HS-5 (cell line): ENCODE data around the gene PCBD1.
"Not testable (repeated sequence)": the region's sequence is repeated elsewhere in the genome, so short reads cannot be mapped to it uniquely, and the experiment has no call there.

Experiments
- DNase-seq: peaks from one replicate; pipeline ENCODE4 v3.0.0-alpha.2; 2012; ENCODE audit warnings: low read depth

PCBD1 gene

DNA sequence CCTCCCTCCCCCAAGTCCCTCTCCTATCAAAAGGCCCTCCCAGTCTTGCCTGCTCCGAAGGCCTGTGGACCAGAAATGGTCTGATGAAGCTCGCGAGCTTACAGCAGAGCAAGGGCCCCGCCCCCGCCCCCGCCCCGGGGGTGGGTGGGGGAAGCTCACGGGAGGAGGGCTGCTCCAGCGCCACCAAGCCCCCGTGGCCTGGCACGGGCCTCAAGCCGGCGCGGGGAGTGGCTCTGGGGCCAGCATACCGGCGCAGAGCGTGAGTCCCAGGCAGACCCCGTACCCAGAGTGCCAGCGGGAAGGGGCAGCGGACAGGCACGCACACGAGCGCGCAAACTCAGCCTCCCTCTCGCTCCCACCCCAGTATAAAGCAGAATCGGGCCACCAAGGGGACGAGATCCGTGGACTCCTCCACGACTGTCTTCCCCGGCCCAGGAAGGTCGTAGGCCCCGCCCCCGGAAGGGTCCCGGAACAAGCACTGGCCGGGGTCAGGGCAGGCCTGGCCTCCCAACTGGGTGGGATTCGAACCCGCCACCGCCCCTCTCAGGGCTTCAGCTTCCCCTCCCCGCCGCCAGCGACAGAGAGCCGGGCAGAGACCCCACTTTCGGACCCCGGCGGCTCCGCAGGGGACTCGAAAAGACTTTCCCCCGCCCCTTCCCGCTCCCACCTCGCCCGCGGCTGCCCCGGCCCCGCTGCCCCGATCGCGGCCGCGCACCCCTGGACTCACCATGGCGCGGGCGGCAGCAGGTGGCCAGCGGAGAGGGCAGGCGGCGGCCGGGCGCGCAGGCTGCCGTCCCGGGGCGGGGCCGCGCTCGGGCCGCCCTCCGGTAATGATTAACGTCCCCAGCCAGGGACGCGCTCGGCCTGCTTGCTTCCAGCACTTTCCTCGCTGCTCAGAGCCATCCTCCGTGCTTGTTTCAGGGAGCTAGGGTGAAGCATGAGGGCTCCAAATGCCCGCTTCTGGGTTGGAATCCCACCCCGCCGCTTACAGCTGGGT, at the start of gene PCBD1:
Gene PCBD1, minus strand, starts transcription at position 762 of the 997 bp plus-strand sequence. Its CDS starts 32 bp downstream, at position 730.
- no peak for DNase-seq

DNA sequence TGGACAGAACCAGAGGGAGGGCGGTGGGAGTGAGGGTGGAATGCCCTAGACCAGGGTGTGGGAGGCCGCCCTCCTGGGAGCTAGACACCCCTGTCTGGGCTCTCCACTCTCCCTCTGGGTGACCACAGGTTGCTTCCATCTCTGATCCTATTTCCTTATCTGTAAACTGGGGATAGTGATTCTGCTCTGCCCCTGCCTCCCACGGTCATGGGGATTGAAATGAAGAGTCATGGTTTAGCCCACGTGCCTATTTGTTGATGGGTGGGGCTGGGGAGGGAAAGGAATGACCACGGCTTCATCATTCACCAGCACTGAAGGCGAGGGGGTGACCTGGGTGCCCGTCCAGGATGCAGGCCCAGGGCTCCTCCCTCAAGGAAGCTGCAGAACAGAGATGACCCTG, 49.3 kb upstream of the PCBD1 start:
- DNase-seq, result no peak

DNA sequence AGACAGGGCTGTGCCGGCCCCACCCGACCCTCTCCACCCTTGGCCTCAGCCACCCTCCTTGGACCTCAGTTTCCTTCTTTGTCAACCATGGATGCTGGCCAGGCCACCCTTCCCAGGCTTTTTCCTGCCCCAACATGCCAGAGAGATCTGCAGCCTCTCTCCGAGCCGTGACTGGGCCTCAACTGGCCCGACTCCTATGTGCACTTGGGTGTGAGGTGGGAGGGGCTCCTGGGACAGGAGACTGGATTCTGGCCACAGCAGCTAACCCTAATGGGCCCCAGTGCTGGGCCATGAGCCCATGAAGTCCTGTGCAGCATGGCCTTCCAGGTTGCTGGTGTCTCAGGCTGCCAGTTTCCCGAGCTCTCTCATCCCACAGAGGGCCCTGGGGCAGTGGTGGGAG, 47.7 kb upstream of the PCBD1 start:
- no peak for DNase-seq

DNA sequence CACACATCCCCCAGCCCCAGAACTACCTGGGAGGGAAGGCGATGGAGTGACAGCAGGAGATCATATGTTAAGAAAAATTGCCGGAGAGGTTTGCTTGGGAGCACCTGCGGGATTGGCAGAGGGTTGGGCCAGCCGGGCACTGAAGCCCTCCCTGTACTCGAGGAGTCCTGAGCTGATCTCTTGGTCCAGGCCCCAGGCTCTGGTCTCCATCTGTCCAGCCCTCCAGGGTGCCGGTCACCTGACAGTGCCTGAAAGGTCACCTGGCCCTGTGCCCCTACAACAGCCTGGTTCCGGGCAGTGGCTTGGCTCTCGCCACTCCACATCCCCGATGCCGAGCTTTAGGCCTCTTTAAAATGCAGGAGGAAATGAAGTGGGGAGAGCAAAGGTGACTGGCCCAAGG, 47.3 kb upstream of the PCBD1 start:
- no peak for DNase-seq

DNA sequence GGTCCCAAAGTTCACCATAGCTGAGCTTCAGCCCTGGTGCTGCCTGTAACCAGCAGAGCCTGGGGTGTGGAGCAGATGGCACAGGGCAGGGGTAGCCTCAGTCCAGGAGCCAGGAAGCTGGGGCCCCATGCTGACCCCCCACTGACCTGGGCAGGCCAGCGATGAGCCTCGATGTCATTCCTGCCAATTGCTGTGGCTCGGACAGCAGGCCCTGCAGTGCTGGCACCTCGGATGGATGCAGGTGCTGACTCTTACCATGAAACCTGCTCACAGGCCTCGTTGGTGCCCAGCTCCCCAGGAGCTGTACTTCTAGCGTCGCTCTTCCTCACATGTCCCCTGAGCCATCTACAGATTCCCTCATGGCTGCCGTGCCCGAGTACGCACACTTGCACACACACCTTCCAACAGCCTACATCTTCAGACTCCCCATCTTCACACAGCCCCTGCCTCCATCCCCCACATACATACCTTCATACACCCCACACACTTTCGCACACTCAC, 46.8 kb upstream of the PCBD1 start:
- no peak for DNase-seq

DNA sequence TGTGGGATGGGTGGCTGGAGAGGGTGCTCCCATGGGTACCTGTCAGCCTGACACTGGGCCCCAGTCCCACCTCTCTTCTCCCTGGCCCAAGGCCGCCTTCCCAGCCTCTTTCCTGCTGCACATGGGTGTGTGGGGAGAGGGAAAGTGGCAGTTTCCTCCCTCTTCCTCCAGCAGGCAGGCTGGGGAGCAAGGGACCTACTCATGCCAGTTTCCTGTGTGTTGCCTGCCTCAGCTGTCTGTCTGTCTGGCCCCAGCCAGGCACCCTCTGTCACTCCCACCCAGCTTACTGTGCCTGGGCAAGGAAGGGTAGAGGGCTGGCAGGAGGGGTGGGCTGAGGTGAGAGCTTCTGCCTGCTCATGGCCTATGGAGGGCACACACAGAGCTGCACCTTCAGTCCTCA, 46.3 kb upstream of the PCBD1 start:
- DNase-seq, result no peak

DNA sequence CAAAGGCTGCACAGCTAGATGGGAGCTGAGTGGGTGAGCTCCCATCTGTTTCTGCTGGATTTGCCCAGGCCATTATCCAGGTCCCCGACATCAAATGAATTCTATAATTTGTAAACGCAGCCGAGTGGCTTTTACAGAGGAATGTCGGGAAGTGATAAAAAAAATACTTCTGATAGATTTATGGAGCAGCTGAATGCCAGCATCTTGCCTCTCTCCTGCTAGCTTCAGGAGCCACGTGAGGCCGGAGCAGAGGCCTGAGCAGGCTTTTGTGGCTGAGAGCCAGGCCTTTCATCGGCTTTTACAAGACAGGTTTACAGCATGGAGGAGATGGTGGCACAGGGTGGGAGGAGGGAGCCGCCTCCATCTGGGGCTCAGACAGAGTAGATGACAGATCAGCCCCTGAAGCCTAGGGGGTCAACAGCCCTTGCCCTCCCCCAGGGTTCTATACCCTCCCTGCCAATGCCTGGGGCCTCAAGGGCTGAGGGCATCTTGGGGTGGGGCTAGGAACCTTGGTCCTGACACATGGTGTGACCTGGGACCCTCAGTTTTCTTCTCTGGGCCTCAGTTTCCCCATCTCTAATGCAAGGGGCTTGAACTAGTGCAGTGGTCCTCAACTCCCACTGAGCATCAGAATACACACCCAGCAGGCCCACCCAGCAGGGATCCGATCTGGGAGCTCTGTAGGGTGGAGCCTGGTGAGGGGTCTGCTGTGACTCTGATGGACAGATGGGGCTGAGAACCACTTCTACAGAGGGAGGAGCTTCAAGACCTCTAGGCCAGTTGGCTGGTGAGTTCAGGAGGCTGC, 44.2 kb upstream of the PCBD1 start:
- no peak for DNase-seq

DNA sequence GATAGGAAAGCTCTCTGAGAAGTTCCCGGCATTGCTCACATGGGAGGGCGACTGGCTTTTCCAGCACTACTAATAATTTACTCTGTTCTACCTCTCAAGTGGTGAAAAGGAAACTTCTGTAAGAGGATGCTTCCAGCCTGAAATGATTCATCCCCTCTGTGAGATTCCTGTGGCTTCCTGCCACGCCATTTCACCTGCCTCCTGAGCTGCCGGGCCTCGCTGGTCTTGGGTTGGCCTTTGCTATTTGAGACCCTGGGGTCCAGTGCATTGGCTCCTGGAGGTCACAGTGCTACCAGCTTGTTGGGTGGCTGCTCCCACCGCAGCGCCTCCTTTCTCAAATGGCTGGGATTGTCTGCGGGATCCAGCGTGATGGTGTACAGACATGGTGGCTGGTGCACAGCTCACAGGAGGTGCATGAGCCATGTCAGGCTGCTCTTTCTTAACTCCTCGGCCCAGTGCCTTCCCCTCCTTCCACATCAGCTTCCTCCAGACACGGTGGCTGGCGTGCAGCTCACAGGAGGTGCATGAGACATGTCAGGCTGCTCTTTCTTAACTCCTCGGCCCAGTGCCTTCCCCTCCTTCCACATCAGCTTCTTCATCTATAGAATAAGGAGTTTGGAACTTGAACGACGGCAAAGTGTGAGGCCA, 42.9 kb upstream of the PCBD1 start:
- peak; percentile 26 for DNase-seq

DNA sequence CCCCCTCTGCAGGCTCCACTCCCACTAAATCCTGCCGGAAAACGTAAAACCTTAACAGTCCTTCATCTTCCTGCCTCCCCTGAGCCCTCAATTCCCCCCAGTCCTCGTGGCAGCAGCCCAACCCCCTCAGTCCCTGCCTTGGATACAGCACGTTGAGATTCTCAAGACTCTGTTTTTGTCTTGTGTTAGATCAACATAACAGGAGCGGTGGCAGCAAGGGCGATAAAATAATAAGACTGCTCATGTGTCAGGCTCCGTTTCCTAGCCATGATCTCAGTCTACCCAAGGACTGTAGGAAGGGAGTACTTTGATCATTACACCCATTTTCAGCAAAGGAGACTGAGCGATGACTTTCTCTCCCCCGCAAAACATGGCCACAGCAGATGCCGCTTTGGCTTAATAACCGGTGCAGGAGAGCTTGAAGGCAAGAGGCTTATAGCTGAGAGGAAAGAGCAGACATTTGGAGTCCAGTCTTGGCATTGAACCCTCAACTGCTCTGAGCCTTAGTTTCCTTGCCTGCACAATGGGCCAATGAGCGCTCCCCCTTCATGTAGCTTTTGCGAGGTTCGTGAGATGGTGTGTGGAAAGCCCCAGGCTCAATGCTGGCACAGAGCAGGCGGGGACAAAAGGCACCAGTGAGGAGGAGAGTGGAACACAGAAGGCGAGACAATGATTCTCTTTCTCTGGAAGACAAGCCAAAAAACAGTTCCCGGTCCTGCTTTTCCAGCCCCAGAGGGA, 42.1 kb upstream of the PCBD1 start:
- DNase-seq, result no peak

DNA sequence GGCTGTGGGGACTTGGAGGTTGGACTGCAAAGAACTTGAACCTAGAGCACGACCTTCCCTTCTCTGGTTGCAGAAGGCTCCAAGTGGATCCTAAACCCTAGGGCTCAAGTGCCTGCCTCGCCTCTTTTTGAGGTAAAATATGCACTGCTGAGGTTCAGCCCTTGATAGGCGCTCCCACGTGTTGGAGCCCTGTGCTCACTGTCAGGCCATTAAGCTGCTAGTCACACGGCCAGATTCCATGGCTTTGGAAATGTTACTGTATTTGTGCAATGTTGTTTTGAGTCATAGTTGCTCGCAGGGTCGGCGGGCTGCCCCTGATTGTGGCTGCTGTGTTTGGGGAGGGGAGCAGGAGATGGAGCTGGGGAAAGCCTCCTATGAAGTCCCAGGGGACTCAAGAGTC, 39.8 kb upstream of the PCBD1 start:
- DNase-seq, result no peak

DNA sequence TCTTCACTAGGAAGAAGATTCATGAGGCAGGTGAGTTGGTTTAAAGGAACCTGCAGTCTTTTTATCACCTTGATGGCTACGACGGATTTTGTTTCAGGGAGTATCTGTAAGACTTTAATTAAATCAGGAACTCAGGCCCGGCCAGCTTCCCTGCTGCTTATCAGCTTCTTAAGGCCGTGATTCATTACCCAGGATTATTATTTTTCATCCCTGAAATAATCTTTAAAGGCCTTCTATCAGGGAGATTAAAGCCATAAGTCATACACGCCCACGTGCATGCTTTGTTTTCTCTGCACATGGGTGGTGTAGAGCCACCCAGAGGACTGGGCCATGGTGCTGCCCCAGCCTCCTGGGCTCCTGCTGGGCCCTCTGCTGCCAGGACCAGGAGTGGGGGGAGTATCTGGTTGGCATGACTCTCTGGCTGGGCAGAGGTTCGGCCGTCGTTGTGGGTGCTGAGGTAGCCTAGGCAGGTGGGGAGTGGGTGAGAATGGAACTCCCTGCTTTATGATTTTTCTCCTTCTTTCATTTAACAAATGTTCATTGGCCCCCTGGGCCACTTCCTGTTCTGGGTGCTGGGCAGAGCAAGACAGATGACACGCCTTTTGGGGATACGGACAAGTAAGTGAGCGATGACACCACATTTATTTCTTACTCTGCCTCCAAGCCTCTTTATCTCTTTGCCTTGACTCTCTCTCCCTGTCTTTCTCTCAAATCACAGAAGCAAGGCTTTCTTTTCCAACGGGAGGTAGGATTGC, 39.0 kb upstream of the PCBD1 start:
- no peak for DNase-seq

DNA sequence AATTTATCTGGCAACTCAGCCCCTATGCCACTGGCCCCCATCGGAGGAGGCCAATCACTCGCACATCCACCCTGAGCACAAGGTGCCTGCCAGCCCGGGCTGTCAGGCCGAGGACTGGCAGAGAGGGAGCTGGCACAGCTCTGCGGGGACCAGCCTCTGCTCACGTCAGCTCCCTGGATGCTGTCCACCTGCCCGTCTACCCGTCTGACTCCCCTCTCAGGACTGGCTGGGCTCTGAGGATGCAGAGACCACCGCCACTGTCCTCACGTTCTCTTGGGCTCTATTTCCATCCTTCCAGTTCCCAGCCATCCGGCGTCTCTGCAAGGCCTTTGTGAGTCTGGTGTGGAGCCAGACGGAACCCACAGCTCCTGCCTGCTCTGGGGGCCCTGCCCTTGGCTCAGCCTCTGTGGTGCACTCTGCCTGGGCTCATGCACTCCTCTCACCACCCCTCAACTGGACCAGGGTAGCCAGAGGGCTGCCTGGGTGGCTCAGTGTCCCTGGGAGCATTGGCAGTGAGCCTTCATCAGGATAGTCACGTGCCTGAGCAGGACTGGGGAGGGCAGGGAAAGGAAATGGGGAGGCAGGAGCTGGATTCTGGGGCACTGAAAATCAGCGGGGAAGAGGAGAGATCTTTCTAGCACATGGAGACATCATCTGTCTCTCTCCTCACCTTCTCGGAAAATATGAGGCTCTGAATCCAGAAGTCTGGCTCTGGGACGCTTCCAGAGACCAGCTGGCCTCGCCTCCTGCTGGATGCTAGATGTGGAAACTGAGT, 38.0 kb upstream of the PCBD1 start:
- DNase-seq, result no peak

DNA sequence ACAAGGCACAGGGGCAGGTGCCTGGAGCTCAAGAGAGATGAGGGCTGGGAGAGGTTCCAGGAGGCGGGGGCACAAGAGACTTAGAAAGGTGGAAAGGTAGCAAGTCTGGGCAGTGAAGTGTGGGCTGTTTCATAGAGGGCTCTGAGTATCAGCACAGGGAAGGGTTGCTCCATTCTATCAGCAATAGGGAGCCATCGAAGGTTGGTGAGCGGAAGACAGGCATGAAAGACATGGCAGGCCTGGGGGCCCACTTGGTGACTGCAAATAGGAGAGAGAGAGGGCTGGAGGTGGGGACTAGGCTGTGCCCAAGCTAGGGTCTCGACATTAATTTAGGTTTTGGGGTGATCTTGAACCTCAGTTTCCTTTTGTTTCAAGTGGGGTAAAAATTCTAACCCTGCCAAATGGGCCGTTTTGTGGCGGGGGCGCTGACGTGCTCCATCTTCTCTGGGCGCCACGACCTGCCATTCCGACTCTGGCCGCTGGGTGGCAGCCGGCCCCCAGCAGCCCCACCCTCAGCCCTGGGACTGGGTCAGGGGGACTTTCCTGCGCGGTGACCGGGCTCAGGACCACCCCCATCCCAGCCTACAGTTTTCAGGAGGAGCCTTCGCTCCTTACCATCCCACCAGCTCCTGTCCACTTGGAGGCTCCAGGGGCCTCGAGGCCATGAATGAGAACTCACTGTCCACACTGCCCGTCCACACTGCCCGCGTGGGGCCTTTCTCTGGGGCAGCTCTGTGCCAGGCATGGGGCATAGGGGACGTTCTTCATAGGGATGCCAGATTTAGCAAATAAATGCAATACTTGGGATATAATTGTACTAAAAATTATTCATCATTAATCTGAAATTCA, 37.2 kb upstream of the PCBD1 start:
- DNase-seq, result no peak

DNA sequence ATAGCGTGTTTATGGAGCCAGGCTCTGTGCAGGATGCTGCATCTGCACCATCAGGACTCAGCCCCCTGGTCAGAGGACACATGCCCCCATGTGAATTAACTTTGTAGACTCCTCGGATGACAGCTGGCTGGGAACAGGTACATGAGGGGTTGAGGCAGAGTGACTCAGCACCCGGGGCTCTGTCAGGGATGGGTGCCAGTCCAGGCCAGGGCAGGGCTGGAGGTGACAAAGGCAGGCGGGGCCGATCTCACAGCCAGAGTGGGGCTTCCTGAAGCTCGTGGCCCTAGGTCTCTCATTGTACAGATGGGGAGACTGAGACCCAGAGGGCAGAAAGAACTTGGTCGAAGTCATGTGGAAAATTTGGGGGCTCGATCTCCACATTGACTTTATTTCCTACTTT, 35.3 kb upstream of the PCBD1 start:
- no peak for DNase-seq

DNA sequence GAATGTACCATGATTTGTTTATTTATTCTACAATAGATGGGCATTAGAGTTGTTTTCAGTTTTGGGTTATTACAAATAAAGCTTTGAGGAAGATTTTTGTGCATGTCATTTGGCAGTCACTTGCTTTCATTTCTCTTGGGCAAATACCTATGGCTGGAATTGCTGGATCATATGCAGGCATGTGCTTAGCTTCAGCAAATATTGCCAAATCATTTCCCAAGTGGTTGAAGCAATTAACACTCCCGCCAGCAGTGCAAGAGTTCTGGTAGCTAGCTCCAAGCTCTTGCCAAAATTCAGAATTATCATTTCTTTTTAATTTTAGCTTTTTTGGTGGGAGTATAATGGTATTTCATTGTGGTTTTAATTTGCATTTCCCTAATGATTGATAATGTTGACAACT, 32.9 kb upstream of the PCBD1 start:
- no peak for DNase-seq

DNA sequence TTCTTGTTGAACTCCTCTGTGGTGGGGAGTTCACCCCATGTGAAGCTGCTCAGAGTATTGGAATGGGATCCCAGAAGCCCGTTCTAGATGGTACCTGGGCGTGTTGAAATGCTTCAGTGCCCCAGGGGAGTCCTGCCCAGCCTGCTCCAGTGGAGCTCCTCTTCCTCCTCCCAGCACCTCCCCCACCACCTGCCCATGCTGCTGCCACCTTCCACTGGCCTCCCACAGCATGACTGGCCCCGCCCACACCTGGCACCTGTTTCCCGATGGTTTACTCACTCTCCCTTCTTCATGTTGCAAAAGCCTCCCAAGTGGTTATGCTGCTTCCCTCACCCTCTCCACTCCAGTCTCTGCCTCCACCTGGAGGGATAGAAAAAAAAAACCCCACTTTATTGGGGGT, 32.2 kb upstream of the PCBD1 start:
- DNase-seq, result no peak

DNA sequence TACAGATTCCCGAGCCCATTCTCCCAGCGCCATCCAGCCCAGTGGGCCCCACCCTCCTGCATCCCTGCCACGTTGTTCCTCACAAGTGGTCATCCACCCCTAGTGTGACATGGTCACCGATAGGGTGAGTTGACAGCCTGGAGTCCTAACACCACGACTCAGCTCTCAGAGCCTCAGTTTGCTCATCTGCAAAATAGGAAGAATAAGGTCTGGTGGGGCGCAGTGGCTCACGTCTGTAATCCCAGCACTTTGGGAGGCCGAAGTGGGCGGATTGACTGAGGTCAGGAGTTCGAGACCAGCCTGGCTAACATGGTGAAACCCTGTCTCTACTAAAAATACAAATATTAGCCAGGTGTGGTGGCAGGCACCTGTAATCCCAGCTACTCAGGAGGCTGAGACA, 31.5 kb upstream of the PCBD1 start:
- DNase-seq, result not testable (repeated sequence)

DNA sequence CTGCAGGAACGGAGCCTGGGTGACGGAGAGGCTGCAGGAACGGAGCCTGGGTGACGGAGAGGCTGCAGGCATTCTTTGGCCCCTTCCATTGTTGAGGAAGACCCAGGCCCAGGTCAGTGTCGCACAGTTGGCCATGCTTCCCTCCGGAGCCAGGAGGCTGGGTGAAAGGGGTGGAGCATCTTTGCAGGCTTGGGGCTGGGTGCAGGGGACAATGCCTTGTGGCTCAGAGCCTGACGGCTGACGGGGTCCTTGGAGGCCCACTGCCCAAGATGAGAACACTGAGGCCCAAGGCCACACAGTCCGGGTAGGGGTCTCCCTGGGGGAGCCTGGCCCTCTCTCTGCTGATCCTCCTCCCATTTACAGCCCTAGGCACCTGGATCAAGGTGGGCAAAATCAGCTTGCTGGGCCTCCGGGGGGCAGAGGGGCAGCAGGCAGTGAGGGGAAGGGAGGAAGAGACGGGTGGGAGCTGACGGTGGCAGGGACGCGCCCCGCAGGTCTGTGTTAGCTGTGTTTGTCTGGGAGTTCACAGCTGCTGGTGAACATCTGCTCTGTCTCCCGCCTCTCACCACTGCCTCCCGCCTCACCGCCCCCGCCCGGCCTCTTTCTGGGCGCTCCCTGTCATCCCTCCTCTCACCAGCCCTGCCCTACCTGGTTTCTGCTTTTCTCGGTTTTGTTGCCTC, 30.6 kb upstream of the PCBD1 start:
- no peak for DNase-seq

DNA sequence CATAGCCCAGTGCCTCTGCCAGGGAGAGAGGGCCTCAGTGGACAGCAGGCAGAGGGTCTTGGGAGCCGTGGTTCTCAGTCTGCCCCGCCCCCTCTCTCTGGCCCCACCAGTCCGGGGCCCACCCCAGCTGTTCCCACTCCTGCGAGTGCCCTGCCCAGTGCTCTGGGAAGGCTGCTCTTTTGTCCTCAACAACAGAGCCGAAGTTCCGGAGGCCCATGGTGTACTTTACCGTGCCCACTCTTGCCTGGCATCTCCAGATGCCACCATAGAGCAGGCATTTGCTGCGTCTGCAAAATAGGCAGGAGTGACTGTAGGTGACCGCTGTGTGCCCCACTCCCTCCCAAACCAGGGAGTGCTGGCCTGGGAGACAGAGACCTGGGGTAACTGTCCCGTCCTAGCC, 29.3 kb upstream of the PCBD1 start:
- no peak for DNase-seq
